GM23248 (cell line): ENCODE results near the gene CYP4X1. TPM values are rescaled to one million over a fixed set of nuclear protein-coding genes. Genes with fewer than 3 reads are reported as not detected.
A peak's percentile ranks its signal among the peaks of the same experiment; 100 is the strongest.
"Not testable (repeated sequence)": the region's sequence is repeated elsewhere in the genome, so short reads cannot be mapped to it uniquely, and the experiment has no call there.

Source experiments
- DNase-seq: peaks from one replicate; pipeline ENCODE4 v3.0.0-alpha.2; 2015
- H2AFZ ChIP-seq: fragments of 200-600 bp; sonication (generic); 2 replicates; pipeline ENCODE4 v1.6.1; 2016; ENCODE audit warnings: antibody characterized with exemption
- H3F3A ChIP-seq: fragments of 200-600 bp; sonication (generic); 2 replicates; pipeline ENCODE4 v1.6.1; 2016; ENCODE audit warnings: mild to moderate bottlenecking, antibody characterized with exemption, mixed run types; ENCODE audit not compliant: insufficient read depth
- H3K27ac ChIP-seq: fragments of 200-600 bp; sonication (generic); 2 replicates; pipeline ENCODE4 v1.5.1; 2016; ENCODE audit warnings: mild to moderate bottlenecking
- H3K27me3 ChIP-seq: fragments of 200-600 bp; sonication (generic); replicated peaks from 2 replicates; pipeline ENCODE4 v1.6.1; 2016; ENCODE audit warnings: mild to moderate bottlenecking; ENCODE audit not compliant: insufficient read depth
- H3K36me3 ChIP-seq: fragments of 200-600 bp; sonication (generic); 2 replicates; pipeline ENCODE4 v1.6.1; 2016; ENCODE audit warnings: low read depth, mild to moderate bottlenecking
- H3K4me1 ChIP-seq: fragments of 200-600 bp; sonication (generic); 2 replicates; pipeline ENCODE4 v1.6.1; 2016; ENCODE audit warnings: mild to moderate bottlenecking; ENCODE audit not compliant: insufficient read depth
- H3K4me2 ChIP-seq: fragments of 200-600 bp; sonication (generic); one replicate; pipeline ENCODE4 v1.6.1; 2016; ENCODE audit warnings: mild to moderate bottlenecking; ENCODE audit not compliant: unreplicated experiment
- H3K4me3 ChIP-seq: fragments of 200-600 bp; sonication (generic); 2 replicates; pipeline ENCODE4 v1.5.1; 2016; ENCODE audit warnings: mild to moderate bottlenecking
- H3K79me2 ChIP-seq: fragments of 200-600 bp; sonication (generic); 2 replicates; pipeline ENCODE4 v1.6.1; 2016; ENCODE audit warnings: mild to moderate bottlenecking; ENCODE audit not compliant: insufficient read depth
- H3K9ac ChIP-seq: fragments of 200-600 bp; sonication (generic); 2 replicates; pipeline ENCODE4 v1.6.1; 2016; ENCODE audit warnings: mild to moderate bottlenecking
- H3K9me2 ChIP-seq: fragments of 200-600 bp; sonication (generic); 2 replicates; pipeline ENCODE4 v1.6.1; 2016; ENCODE audit warnings: mixed run types, mild to moderate bottlenecking, moderate library complexity; ENCODE audit not compliant: insufficient read depth
- H3K9me3 ChIP-seq: fragments of 200-600 bp; sonication (generic); one replicate; pipeline ENCODE4 v1.6.1; 2017; ENCODE audit warnings: low read depth
- H4K20me1 ChIP-seq: fragments of 200-600 bp; sonication (generic); 2 replicates; pipeline ENCODE4 v1.6.0; 2016; ENCODE audit not compliant: insufficient read depth
- EZH2 ChIP-seq: fragments of 200-600 bp; sonication (generic); IDR thresholded peaks from 2 replicates; pipeline ENCODE4 v1.6.1; 2018; ENCODE audit warnings: antibody characterized with exemption, mild to moderate bottlenecking; ENCODE audit not compliant: insufficient read depth, poor library complexity, severe bottlenecking
- EZH2phosphoT487 ChIP-seq: fragments of 200-600 bp; sonication (generic); IDR thresholded peaks from 2 replicates; pipeline ENCODE4 v1.6.1; 2018; ENCODE audit warnings: antibody characterized with exemption, moderate library complexity, mild to moderate bottlenecking, low read depth; ENCODE audit not compliant: insufficient read depth
- WGBS, 2 experiments: methylation state at CpG; one replicate each; pipeline ENCODE4 v1.1.6; 2015 to 2017; ENCODE audit warnings: low lambda C conversion rate in 2 of 2, low coverage in 1 of 2; ENCODE audit errors: missing lambda C conversion rate in 2 of 2; 5-methylcytosine and 5-hydroxymethylcytosine counted together
- in situ Hi-C: fragments of 300-500 bp; cut with MboI; formaldehyde crosslinking; loops from 2 replicates; pipeline ENCODE4 v1.15.0; 2020
- polyA plus RNA-seq: library from polyadenylated mRNA; unstranded; fragments of >200 nt; fragmentation: Nextera tagmentation; extraction: Ambion mirVana; gene quantifications from 2 replicates; pipeline ENCODE4 v1.2.1, GENCODE V29; 2016
- total RNA-seq: library from RNA; depleted of rRNA; stranded (reverse); fragments of >200 nt; shearing (Covaris generic); gene quantifications from 2 replicates; pipeline ENCODE4 v1.2.3, GENCODE V29; 2014; rRNA removed

CYP4X1 gene, protein sequence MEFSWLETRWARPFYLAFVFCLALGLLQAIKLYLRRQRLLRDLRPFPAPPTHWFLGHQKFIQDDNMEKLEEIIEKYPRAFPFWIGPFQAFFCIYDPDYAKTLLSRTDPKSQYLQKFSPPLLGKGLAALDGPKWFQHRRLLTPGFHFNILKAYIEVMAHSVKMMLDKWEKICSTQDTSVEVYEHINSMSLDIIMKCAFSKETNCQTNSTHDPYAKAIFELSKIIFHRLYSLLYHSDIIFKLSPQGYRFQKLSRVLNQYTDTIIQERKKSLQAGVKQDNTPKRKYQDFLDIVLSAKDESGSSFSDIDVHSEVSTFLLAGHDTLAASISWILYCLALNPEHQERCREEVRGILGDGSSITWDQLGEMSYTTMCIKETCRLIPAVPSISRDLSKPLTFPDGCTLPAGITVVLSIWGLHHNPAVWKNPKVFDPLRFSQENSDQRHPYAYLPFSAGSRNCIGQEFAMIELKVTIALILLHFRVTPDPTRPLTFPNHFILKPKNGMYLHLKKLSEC
- total RNA-seq (not detected in 2 replicates), polyA plus RNA-seq (not detected in 2 replicates)

DNA sequence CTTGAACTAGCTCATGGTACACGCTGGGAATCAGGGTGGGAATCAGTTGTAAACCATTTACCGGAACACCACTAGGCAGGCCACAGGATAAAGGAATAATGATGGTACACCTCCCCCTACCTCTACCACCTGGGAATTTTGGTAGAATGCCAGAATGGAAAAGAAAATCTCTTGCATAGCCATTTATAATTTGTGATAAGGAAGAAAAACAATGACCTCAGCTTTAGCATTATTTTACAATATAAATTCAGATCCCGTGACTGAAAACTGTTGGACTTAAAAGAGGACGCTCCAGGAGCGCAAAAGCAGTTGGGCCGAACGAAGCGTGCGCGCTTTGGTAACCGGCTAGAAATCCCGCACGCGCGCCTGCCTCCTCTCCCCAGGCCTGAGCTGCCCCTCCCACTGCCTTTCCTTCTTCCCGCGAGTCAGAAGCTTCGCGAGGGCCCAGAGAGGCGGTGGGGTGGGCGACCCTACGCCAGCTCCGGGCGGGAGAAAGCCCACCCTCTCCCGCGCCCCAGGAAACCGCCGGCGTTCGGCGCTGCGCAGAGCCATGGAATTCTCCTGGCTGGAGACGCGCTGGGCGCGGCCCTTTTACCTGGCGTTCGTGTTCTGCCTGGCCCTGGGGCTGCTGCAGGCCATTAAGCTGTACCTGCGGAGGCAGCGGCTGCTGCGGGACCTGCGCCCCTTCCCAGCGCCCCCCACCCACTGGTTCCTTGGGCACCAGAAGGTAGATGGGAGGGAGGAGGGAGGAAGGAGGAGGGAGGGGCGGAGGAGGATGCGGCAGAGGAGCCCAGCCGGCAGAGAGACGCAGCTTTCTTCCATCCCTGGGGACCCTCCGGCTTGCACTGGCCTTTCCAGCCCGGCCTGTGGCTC is at the start of gene CYP4X1:
Gene CYP4X1 (plus strand): TSS at position 402 of the 873 bp plus-strand sequence. CDS start 149 bp downstream, at position 551.
- 8% methylated on average over 46 to 47 of the region's 49 CpGs for whole genome bisulfite sequencing, 2 experiments
- no peaks in the 10 kb centered on the region for H3K4me1 ChIP-seq
- no peaks in the 10 kb centered on the region for H3K9me3 ChIP-seq
- no peak within 1 kb of the TSS for H3K4me3 ChIP-seq
- no peak within 1 kb of the TSS for H3K9ac ChIP-seq
- H3K79me2 ChIP-seq, result no peaks in the 10 kb centered on the region
- TF ChIP-seq EZH2phosphoT487, result no peak
- no peak for TF ChIP-seq EZH2
- H3K27me3 ChIP-seq, result peaks cover 4% of the 10 kb centered on the region; the same call in 1 of the 2 replicates
- H2AFZ ChIP-seq, result no peak within 1 kb of the TSS
- no peak within 1 kb of the TSS for H3K4me2 ChIP-seq
- no peaks in the 10 kb centered on the region for H3F3A ChIP-seq
- no peaks in the 10 kb centered on the region for H3K9me2 ChIP-seq
- no peaks in the 10 kb centered on the region for H4K20me1 ChIP-seq
- no peaks in the 10 kb centered on the region for H3K36me3 ChIP-seq
- in situ Hi-C loops, result no loop called here
- DNase-seq, result peak; percentile 5
- H3K27ac ChIP-seq, result no peak within 1 kb of the TSS

GRCh38 chr1:46983166-46983829 is 40.2 kb upstream of the CYP4X1 start:
- Histone ChIP-seq H3K4me1 (no peaks in the 10 kb centered on the region), H3K79me2 (no peaks in the 10 kb centered on the region), H3K9me2 (no peaks in the 10 kb centered on the region), H3K9ac (no peak overlapping the region), H4K20me1 (no peaks in the 10 kb centered on the region), H3K36me3 (no peaks in the 10 kb centered on the region), H3K4me2 (no peak overlapping the region), H3K27ac (no peak overlapping the region), H3K27me3 (no peaks in the 10 kb centered on the region), H3K4me3 (no peak overlapping the region), H2AFZ (no peak overlapping the region), H3K9me3 (no peaks in the 10 kb centered on the region), H3F3A (no peaks in the 10 kb centered on the region)
- WGBS, 2 experiments, result 13 to 14% methylated on average over 7 of the region's 7 CpGs
- no peak for DNase-seq
- in situ Hi-C loops, result no loop called here
- no peak for TF ChIP-seq EZH2
- no peak for TF ChIP-seq EZH2phosphoT487

DNA sequence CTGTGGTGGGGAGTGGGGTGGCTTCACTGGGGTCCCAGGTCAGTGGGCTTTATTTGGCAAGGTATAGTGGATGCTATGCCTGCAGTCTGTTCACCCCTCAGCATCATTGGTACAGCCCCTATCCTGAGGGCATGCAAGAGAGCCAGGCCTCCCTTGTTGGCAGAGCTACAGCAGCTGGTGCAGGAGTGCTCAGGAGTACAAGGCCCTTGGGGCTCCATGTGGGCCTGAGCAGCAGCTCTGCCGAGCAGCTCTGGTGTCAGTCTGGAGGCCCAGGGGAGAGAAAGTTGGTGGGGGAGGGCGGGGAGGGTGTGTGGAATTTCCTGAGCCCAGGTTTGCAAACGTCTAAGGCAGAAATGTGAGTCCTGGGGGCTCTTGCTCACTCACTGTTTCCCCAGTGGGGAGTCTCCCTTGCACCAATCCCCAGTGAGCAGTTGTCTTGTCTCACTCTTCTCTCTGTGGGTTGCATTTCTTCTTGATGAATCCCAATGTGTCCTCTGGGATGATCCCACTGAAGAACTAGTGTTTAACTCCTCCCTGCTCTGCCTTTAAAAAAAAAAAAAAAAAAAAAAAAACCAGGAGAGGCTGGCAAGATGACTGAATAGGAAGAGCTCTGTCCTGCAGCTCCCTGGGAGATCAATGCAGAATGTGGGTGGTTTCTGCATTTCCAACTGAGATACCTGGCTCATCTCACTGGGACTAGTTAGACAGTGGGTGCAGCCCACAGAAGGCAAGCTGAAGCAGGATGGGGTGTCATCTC is 39.5 kb upstream of the CYP4X1 start:
- no peak overlapping the region for H3K4me2 ChIP-seq
- in situ Hi-C loops, result no loop called here

DNA sequence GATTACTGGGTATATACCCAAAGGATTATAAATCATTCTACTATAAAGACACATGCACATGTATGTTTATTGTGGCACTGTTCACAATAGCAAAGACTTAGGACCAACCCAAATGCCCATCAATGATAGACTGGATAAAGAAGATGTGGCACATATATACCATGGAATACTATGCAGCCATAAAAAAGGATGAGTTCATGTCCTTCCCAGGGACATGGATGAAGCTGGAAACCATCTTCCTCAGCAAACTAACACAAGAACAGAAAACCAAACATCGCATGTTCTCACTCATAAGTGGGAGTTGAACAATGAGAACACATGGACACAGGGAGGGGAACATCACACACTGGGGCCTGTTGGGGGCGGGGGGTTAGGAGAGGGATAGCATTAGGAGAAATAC is 32.9 kb upstream of the CYP4X1 start:
- H3K4me3 ChIP-seq, H3K4me1 ChIP-seq, H3K27ac ChIP-seq, H3K36me3 ChIP-seq, DNase-seq, H3K9me2 ChIP-seq, H4K20me1 ChIP-seq, in situ Hi-C loops, H3F3A ChIP-seq, H3K9ac ChIP-seq, H3K27me3 ChIP-seq, H3K9me3 ChIP-seq, H2AFZ ChIP-seq, H3K4me2 ChIP-seq, H3K79me2 ChIP-seq: not testable (repeated sequence)
- WGBS, 2 experiments, result 42 to 45% methylated on average over 2 of the region's 2 CpGs

More for the DNA sequence above, 39.5 kb upstream of the CYP4X1 start:
- peak; percentile 4 for DNase-seq
- 0 to 3% methylated on average over 2 to 3 of the region's 3 CpGs for WGBS, 2 experiments
- Histone ChIP-seq H3K36me3 (no peaks in the 10 kb centered on the region), H4K20me1 (no peaks in the 10 kb centered on the region), H2AFZ (no peak overlapping the region), H3K9ac (no peak overlapping the region), H3F3A (no peaks in the 10 kb centered on the region), H3K27me3 (no peaks in the 10 kb centered on the region), H3K9me2 (no peaks in the 10 kb centered on the region), H3K4me3 (no peak overlapping the region), H3K27ac (no peak overlapping the region), H3K79me2 (no peaks in the 10 kb centered on the region), H3K4me1 (no peaks in the 10 kb centered on the region), H3K9me3 (no peaks in the 10 kb centered on the region)
- TF ChIP-seq EZH2phosphoT487 (no peak), EZH2 (no peak)
